Gastrocnemius medialis (tissue), 4 donors: ENCODE measurements around the gene SLFNL1. TPM values are rescaled to one million over a fixed set of nuclear protein-coding genes. Genes with fewer than 3 reads are reported as not detected.

Source experiments
- ATAC-seq, 2 donors: fragments of 150-250 bp; one replicate each; pipeline ENCODE4 v1.9.1; 2016
- DNase-seq, 2 donors: peaks; one replicate each; pipeline ENCODE4 v3.0.0-alpha.2; 2019
- H3K27ac ChIP-seq, 4 donors: fragments of 200-600 bp; sonication (generic); 1 replicate in 1 of 4; 2 replicates in 3 of 4; pipeline ENCODE4 v1.5.1; 2016 to 2018; ENCODE audit warnings: mild to moderate bottlenecking in 2 of 4, moderate library complexity in 1 of 4
- H3K27me3 ChIP-seq, 3 donors: fragments of 200-600 bp; sonication (generic) in 2 of 3; 1 replicate in 1 of 3; 2 replicates in 2 of 3; pipeline versions ENCODE4 v1.5.1 to v1.6.0; 2016 to 2019; ENCODE audit warnings: mild to moderate bottlenecking in 1 of 3, moderate library complexity in 1 of 3
- H3K36me3 ChIP-seq, 2 donors: fragments of 200-600 bp; sonication (generic) in 1 of 2; one replicate each; pipeline ENCODE4 v1.5.1; 2017 to 2018
- H3K4me1 ChIP-seq, 2 donors: fragments of 200-600 bp; sonication (generic) in 1 of 2; one replicate each; pipeline ENCODE4 v1.5.1; 2016 to 2017; ENCODE audit warnings: mild to moderate bottlenecking in 2 of 2
- H3K4me3 ChIP-seq, 4 donors: fragments of 200-600 bp; sonication (generic) in 3 of 4; 1 replicate in 1 of 4; 2 replicates in 3 of 4; pipeline ENCODE4 v1.5.1; 2016 to 2019; ENCODE audit warnings: mild to moderate bottlenecking in 2 of 4
- H3K9me3 ChIP-seq, 3 donors: fragments of 200-600 bp; sonication (generic) in 2 of 3; 1 replicate in 1 of 3; 2 replicates in 2 of 3; pipeline ENCODE4 v1.5.1; 2016 to 2019
- POLR2A ChIP-seq, 2 donors: fragments of 450-650 bp; IDR thresholded peaks; one replicate each; pipeline ENCODE4 v1.6.1; 2017; ENCODE audit warnings: antibody characterized with exemption in 2 of 2, mild to moderate bottlenecking in 2 of 2, moderate library complexity in 2 of 2
- in situ Hi-C, 4 donors: fragments of 200-750 bp; cut with MboI; loops; one replicate each; pipeline versions ENCODE4 v1.15.0 to v1.8.0; 2017; ENCODE audit warnings: low sequenced_read_pairs in 4 of 4
- intact Hi-C: fragments of 100-400 bp; cut with DNase I; formaldehyde crosslinking; loops from one replicate; pipeline ENCODE4 v1.15.1; 2023; ENCODE audit warnings: low total_unique reads
- total RNA-seq, 4 donors: library from RNA; depleted of rRNA; stranded (reverse); fragments of >200 nt; gene quantifications; one replicate each; pipeline versions ENCODE4 v1.1.0 to v1.2.3, GENCODE V29; 2016
- TF ChIP-seq, protein P1 (sequence below), 5 experiments: fragments of 450-650 bp in 3 of 5; fragments of 200-600 bp in 2 of 5; sonication (generic) in 2 of 5; IDR thresholded peaks in 4 of 5; conservative IDR thresholded peaks in 1 of 5; 1 replicate in 4 of 5; 2 replicates in 1 of 5; pipeline ENCODE4 v1.5.1; 2016 to 2019; ENCODE audit warnings: antibody characterized with exemption in 5 of 5, mild to moderate bottlenecking in 3 of 5, moderate library complexity in 3 of 5

Gene SLFNL1
- total RNA-seq, 4 donors from 2014 or later: 0.29 to 2.0 (median 0.69) TPM

DNA sequence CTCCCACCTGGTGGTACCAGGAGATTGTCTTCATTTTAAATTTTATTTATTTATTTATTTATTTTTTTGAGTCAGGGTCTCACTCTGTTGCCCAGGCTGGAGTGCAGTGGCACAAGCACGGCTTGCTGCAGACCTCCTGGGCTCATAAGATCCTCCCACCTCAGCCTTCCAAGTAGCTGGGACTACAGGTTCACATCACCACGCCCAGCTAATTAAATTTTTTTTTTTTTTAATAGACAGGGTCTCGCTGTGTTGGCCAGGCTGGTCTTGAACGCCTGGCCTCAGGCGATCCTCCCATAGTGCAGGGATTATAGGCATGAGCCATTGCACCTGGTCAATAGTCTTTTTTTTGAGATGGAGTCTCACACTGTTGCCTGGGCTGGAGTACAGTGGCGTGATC lies 8.5 kb downstream of the SLFNL1 start:
- DNase-seq (no peak), ATAC-seq (no peak)
- peaks cover 0 to 46% of the 10 kb centered on the region in 2 donors for H3K36me3 ChIP-seq
- H3K27ac ChIP-seq: no peak overlapping the region
- TF ChIP-seq POLR2A (IDR thresholded peaks at IDR 0.05): no peak
- TF ChIP-seq, protein P1, sequence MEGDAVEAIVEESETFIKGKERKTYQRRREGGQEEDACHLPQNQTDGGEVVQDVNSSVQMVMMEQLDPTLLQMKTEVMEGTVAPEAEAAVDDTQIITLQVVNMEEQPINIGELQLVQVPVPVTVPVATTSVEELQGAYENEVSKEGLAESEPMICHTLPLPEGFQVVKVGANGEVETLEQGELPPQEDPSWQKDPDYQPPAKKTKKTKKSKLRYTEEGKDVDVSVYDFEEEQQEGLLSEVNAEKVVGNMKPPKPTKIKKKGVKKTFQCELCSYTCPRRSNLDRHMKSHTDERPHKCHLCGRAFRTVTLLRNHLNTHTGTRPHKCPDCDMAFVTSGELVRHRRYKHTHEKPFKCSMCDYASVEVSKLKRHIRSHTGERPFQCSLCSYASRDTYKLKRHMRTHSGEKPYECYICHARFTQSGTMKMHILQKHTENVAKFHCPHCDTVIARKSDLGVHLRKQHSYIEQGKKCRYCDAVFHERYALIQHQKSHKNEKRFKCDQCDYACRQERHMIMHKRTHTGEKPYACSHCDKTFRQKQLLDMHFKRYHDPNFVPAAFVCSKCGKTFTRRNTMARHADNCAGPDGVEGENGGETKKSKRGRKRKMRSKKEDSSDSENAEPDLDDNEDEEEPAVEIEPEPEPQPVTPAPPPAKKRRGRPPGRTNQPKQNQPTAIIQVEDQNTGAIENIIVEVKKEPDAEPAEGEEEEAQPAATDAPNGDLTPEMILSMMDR (IDR thresholded peaks at IDR 0.05 in 4 of 5, conservative IDR thresholded peaks at IDR 0.05 in 1 of 5): no peak
- H3K4me3 ChIP-seq: no peak overlapping the region
- H3K9me3 ChIP-seq: no peaks in the 10 kb centered on the region
- in situ Hi-C loops (no loop called here), intact Hi-C loops (no loop called here)
- no peaks in the 10 kb centered on the region for H3K4me1 ChIP-seq
- no peaks in the 10 kb centered on the region for H3K27me3 ChIP-seq

DNA sequence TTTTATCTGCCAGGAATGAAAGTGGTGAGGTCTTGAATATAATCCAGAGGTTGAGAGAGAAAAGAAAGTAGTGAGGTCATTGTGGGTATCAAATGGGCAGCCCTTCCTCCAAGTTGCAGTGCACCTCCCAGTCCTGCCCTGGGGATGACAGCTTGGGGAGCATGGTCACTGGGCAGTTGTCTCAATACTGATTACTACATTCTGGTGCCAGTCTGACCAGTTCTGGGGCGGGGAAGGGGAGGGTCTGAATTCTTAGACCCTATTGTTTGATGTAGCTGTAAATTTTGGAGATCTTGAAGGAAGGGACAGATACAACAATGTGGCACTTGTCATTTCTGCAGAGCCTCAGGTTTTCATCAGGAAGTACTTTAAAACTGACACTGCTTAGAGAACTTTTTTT lies 11.2 kb downstream of the SLFNL1 start:
- Histone ChIP-seq H3K4me1 (no peaks in the 10 kb centered on the region), H3K27me3 (no peaks in the 10 kb centered on the region), H3K4me3 (no peak overlapping the region), H3K27ac (no peak overlapping the region), H3K36me3 (peaks cover 0 to 65% of the 10 kb centered on the region in 2 donors), H3K9me3 (no peaks in the 10 kb centered on the region)
- DNase-seq (no peak), ATAC-seq (no peak)
- TF ChIP-seq, protein P1 (IDR thresholded peaks at IDR 0.05 in 4 of 5, conservative IDR thresholded peaks at IDR 0.05 in 1 of 5): no peak
- TF ChIP-seq POLR2A (IDR thresholded peaks at IDR 0.05): no peak
- intact Hi-C loops: no loop called here
- in situ Hi-C loops: no loop called here

DNA sequence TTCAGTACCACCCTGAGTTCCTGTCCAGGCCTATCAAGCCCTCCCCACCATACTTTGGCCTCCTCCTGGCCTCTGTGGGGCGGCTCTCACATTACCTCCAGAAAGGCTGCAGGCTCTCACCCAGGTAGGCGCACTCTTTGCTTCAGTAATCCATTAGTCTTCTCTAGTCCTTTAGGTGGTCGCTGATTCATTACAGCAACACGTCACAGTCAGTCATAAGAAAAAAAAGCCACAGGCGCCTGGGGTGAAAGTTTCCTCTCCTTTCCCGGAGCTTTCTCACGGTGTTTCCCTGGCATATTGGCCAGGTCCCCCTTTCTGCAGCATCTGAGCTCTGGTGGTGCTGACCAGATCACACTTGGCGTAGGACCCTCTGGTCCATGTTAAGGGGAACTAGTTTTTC lies 12.1 kb downstream of the SLFNL1 start:
- no peak for DNase-seq
- Histone ChIP-seq H3K4me3 (no peak overlapping the region), H3K9me3 (no peaks in the 10 kb centered on the region), H3K27me3 (no peaks in the 10 kb centered on the region), H3K36me3 (peaks cover 0 to 65% of the 10 kb centered on the region in 2 donors), H3K4me1 (no peaks in the 10 kb centered on the region), H3K27ac (no peak overlapping the region)
- intact Hi-C loops (no loop called here), in situ Hi-C loops (no loop called here)
- no peak for ATAC-seq
- TF ChIP-seq POLR2A (IDR thresholded peaks at IDR 0.05): no peak
- TF ChIP-seq, protein P1 (IDR thresholded peaks at IDR 0.05 in 4 of 5, conservative IDR thresholded peaks at IDR 0.05 in 1 of 5): no peak

DNA sequence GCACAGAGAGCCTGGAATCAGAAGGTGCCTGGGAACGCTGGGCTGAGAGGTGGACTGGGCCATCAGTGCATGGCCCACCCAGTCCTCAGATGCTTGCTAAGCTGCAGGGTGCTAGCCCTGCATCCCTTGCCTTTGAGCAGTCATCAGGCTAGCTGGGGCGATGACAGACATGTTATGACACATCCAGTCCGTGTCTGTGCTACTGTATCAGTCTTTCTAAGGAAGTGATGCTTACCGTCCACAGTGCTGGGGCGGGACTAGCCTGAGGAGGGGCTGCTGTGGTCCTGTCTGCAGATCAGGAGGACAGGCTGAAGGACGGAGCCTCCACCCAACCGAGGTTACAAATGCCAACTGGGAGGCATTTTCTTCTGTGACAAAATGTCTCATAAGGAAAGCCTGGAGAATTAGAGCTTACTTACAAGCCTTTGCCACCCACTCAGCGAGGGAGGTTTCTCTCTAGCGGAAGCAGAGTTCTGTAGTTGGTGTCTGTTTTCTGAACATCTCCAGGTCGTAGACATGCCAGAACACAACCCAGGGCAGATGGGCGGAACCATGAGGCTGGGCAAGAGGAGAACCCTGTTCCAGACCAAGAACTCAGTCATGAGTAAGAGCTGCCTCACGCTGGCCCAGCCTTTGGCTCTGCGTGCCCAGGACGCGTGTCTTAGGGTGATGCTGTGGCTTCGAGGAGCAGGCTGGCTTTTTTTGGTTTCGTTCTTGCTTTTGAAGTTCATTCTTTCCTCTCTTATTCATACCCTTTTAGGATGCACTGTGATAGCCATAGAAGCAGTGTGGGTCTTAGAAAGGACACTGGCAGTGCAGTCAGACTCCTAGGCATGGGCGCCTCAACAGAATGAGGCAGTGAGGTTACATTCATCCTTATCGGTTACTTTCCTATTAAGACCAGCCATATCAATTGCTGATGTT lies 14.3 kb downstream of the SLFNL1 start:
- ATAC-seq (no peak), DNase-seq (no peak)
- in situ Hi-C loops: no loop called here
- H3K9me3 ChIP-seq: no peaks in the 10 kb centered on the region
- H3K27me3 ChIP-seq: no peaks in the 10 kb centered on the region
- no peak overlapping the region for H3K27ac ChIP-seq
- TF ChIP-seq POLR2A (IDR thresholded peaks at IDR 0.05): no peak
- TF ChIP-seq, protein P1 (IDR thresholded peaks at IDR 0.05 in 4 of 5, conservative IDR thresholded peaks at IDR 0.05 in 1 of 5): no peak
- H3K4me1 ChIP-seq: peaks cover 3 to 7% of the 10 kb centered on the region in 2 donors
- intact Hi-C loops: no loop called here
- H3K4me3 ChIP-seq: no peak overlapping the region
- H3K36me3 ChIP-seq: peaks cover 0 to 68% of the 10 kb centered on the region in 2 donors
